Measurements from ENCODE around the gene DYNC1LI2.

DNA sequence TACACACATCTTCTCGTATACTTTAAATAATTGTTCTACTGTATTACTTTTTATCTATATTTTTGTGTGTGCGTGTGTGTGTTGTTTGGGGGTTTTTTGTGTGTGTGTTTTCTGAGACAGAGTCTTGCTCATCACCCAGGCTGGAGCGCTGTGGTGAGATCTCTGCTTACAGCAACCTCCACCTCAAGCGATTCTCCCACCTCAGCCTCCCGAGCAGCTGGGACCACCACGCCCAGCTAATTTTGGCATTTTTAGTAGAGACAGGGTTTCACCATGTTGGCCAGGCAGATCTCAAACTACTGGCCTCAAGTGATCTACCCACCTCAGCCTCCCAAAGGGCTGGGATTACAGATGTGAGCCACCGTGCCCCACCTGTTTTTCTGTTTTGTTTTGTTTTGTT, 53.4 kb downstream of the DYNC1LI2 start:
- TF ChIP-seq, protein P1, sequence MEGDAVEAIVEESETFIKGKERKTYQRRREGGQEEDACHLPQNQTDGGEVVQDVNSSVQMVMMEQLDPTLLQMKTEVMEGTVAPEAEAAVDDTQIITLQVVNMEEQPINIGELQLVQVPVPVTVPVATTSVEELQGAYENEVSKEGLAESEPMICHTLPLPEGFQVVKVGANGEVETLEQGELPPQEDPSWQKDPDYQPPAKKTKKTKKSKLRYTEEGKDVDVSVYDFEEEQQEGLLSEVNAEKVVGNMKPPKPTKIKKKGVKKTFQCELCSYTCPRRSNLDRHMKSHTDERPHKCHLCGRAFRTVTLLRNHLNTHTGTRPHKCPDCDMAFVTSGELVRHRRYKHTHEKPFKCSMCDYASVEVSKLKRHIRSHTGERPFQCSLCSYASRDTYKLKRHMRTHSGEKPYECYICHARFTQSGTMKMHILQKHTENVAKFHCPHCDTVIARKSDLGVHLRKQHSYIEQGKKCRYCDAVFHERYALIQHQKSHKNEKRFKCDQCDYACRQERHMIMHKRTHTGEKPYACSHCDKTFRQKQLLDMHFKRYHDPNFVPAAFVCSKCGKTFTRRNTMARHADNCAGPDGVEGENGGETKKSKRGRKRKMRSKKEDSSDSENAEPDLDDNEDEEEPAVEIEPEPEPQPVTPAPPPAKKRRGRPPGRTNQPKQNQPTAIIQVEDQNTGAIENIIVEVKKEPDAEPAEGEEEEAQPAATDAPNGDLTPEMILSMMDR (conservative IDR thresholded peaks at IDR 0.05 in 1 of 2, IDR thresholded peaks at IDR 0.05 in 1 of 2; ENCODE audit: extremely low read depth in 1 of 2, insufficient read depth in 1 of 2, low read depth in 1 of 2, low read length in 2 of 2) = no peak
- no peak for TF ChIP-seq EZH2 (IDR thresholded peaks at IDR 0.05; ENCODE audit: borderline replicate concordance, low read length)
